ENCODE data around the gene ST7.

The ST7 gene

GRCh38 chr7:116985575-116985974, 32.3 kb downstream of the ST7 start:
- TF ChIP-seq PPARA (CRISPR knock-in tag; IDR thresholded peaks at IDR 0.05; ENCODE audit: borderline replicate concordance) (no peak), RARB (CRISPR knock-in tag; IDR thresholded peaks at IDR 0.05) (no peak), ISL1 (CRISPR knock-in tag; IDR thresholded peaks at IDR 0.05) (no peak), ZFP3 (CRISPR knock-in tag; IDR thresholded peaks at IDR 0.05) (no peak), ESRRG (CRISPR knock-in tag; IDR thresholded peaks at IDR 0.05) (no peak), ZC3H10 (CRISPR knock-in tag; IDR thresholded peaks at IDR 0.05) (no peak), CSDC2 (CRISPR knock-in tag; IDR thresholded peaks at IDR 0.05) (no peak), ZNF8 (CRISPR knock-in tag; IDR thresholded peaks at IDR 0.05) (no peak), GLIS3 (CRISPR knock-in tag; IDR thresholded peaks at IDR 0.05) (no peak), POU6F1 (CRISPR knock-in tag; IDR thresholded peaks at IDR 0.05; ENCODE audit: borderline replicate concordance, low read depth) (no peak), ZNF565 (CRISPR knock-in tag; conservative IDR thresholded peaks at IDR 0.05; ENCODE audit: low read depth) (no peak), TSHZ2 (CRISPR knock-in tag; IDR thresholded peaks at IDR 0.05) (no peak)
- ATAC-seq: no peak

GRCh38 chr7:116986611-116987565, 33.6 kb downstream of the ST7 start:
- no peak for TF ChIP-seq ZNF8 (CRISPR knock-in tag; IDR thresholded peaks at IDR 0.05)
- no peak for TF ChIP-seq BACH2 (CRISPR knock-in tag; IDR thresholded peaks at IDR 0.05; ENCODE audit: borderline replicate concordance)
- peak; percentile 12; the same call in 1 of the 3 replicates for ATAC-seq

- no peak for TF ChIP-seq SNAI2 (CRISPR knock-in tag; IDR thresholded peaks at IDR 0.05)
- no peak for TF ChIP-seq ZNF70 (CRISPR knock-in tag; IDR thresholded peaks at IDR 0.05)
- no peak for TF ChIP-seq OSR1 (CRISPR knock-in tag; IDR thresholded peaks at IDR 0.05)
- TF ChIP-seq ZNF565 (CRISPR knock-in tag; conservative IDR thresholded peaks at IDR 0.05; ENCODE audit: low read depth): no peak
- no peak for TF ChIP-seq ZC3H10 (CRISPR knock-in tag; IDR thresholded peaks at IDR 0.05)
- no peak for TF ChIP-seq CSRNP3 (CRISPR knock-in tag; IDR thresholded peaks at IDR 0.05)
- peak; percentile 32; the same call in 2 of the 3 replicates for ATAC-seq
These were observed 35.2 kb downstream of the ST7 start for GRCh38 chr7:116988363-116988989.

GRCh38 chr7:116990056-116990455, 36.8 kb downstream of the ST7 start:
- no peak for ATAC-seq
- TF ChIP-seq ZC3H10 (CRISPR knock-in tag; IDR thresholded peaks at IDR 0.05): no peak
- no peak for TF ChIP-seq ZNF70 (CRISPR knock-in tag; IDR thresholded peaks at IDR 0.05)
- TF ChIP-seq ZNF565 (CRISPR knock-in tag; conservative IDR thresholded peaks at IDR 0.05; ENCODE audit: low read depth): no peak
- TF ChIP-seq CSDC2 (CRISPR knock-in tag; IDR thresholded peaks at IDR 0.05): no peak
- no peak for TF ChIP-seq GLIS3 (CRISPR knock-in tag; IDR thresholded peaks at IDR 0.05)
- TF ChIP-seq ZFP30 (CRISPR knock-in tag; IDR thresholded peaks at IDR 0.05): no peak
- TF ChIP-seq TOX (CRISPR knock-in tag; IDR thresholded peaks at IDR 0.05; ENCODE audit: borderline replicate concordance): no peak
- no peak for TF ChIP-seq ARNTL (CRISPR knock-in tag; IDR thresholded peaks at IDR 0.05; ENCODE audit: borderline replicate concordance, low read depth)
- TF ChIP-seq TCF4 (CRISPR knock-in tag; IDR thresholded peaks at IDR 0.05; ENCODE audit: borderline replicate concordance): no peak
- no peak for TF ChIP-seq BACH2 (CRISPR knock-in tag; IDR thresholded peaks at IDR 0.05; ENCODE audit: borderline replicate concordance)
- no peak for TF ChIP-seq ZFP3 (CRISPR knock-in tag; IDR thresholded peaks at IDR 0.05)
- TF ChIP-seq RARB (CRISPR knock-in tag; IDR thresholded peaks at IDR 0.05): no peak
- TF ChIP-seq OSR1 (CRISPR knock-in tag; IDR thresholded peaks at IDR 0.05): no peak
- no peak for TF ChIP-seq ZNF8 (CRISPR knock-in tag; IDR thresholded peaks at IDR 0.05)
- TF ChIP-seq SNAI2 (CRISPR knock-in tag; IDR thresholded peaks at IDR 0.05): no peak
- no peak for TF ChIP-seq TSHZ2 (CRISPR knock-in tag; IDR thresholded peaks at IDR 0.05)
- no peak for TF ChIP-seq POU6F1 (CRISPR knock-in tag; IDR thresholded peaks at IDR 0.05; ENCODE audit: borderline replicate concordance, low read depth)

Measured in SK-N-SH treated with all-trans-retinoic acid at 6 μM for 48 hours (cell line).